Breast epithelium (tissue), 4 donors: ENCODE results near the gene ARID5B. TPM values are rescaled to one million over a fixed set of nuclear protein-coding genes. Genes with fewer than 3 reads are reported as not detected.

Experiments used
- DNase-seq, 2 donors: peaks; one replicate each; pipeline ENCODE4 v3.0.0-alpha.2; 2019; ENCODE audit warnings: low spot score in 2 of 2
- H3K27ac ChIP-seq, 2 donors: fragments of 200-600 bp; sonication (generic) in 1 of 2; one replicate each; pipeline ENCODE4 v1.5.1; 2016 to 2019; ENCODE audit warnings: mild to moderate bottlenecking in 1 of 2
- H3K27me3 ChIP-seq, 2 donors: fragments of 200-600 bp; sonication (generic) in 1 of 2; one replicate each; pipeline versions ENCODE4 v1.5.1 to v1.6.0; 2017 to 2019; ENCODE audit warnings: control low read depth in 1 of 2, mild to moderate bottlenecking in 1 of 2
- H3K36me3 ChIP-seq: fragments of 200-600 bp; one replicate; pipeline ENCODE4 v1.5.1; 2019
- H3K4me1 ChIP-seq, 2 donors: fragments of 200-600 bp; sonication (generic); one replicate each; pipeline ENCODE4 v1.5.1; 2016 to 2019; ENCODE audit warnings: control low read depth in 1 of 2
- H3K4me3 ChIP-seq, 3 donors: fragments of 200-600 bp; sonication (generic); 1 replicate in 2 of 3; 2 replicates in 1 of 3; pipeline ENCODE4 v1.5.1; 2016 to 2019; ENCODE audit warnings: mild to moderate bottlenecking in 3 of 3, moderate library complexity in 2 of 3
- H3K9me3 ChIP-seq, 2 donors: fragments of 200-600 bp; sonication (generic) in 1 of 2; one replicate each; pipeline ENCODE4 v1.5.1; 2016 to 2019; ENCODE audit warnings: control low read depth in 1 of 2
- POLR2A ChIP-seq: fragments of 450-650 bp; IDR thresholded peaks from one replicate; pipeline ENCODE4 v1.6.1; 2016; ENCODE audit warnings: antibody characterized with exemption, mild to moderate bottlenecking, moderate library complexity
- POLR2AphosphoS5 ChIP-seq, 3 donors: sonication (generic); formaldehyde crosslinking; IDR thresholded peaks; one replicate each; pipeline ENCODE4 v1.6.1; 2017; ENCODE audit warnings: antibody characterized with exemption in 3 of 3
- intact Hi-C: fragments of 100-400 bp; cut with DNase I; formaldehyde crosslinking; loops from one replicate; pipeline ENCODE4 v1.15.1; 2023; ENCODE audit warnings: low total_unique reads
- total RNA-seq, 3 donors: library from RNA; depleted of rRNA; stranded (reverse); fragments of >200 nt; gene quantifications; one replicate each; pipeline ENCODE4 v1.1.0, GENCODE V29; 2016
- TF ChIP-seq, protein P1 (sequence below), 3 donors: fragments of 450-650 bp; IDR thresholded peaks; one replicate each; pipeline ENCODE4 v1.5.1; 2016 to 2017; ENCODE audit warnings: antibody characterized with exemption in 3 of 3, mild to moderate bottlenecking in 3 of 3, moderate library complexity in 3 of 3

Gene ARID5B
- total RNA-seq, 3 donors from 2014 or later = 89.5 to 166 (median 125) TPM

DNA sequence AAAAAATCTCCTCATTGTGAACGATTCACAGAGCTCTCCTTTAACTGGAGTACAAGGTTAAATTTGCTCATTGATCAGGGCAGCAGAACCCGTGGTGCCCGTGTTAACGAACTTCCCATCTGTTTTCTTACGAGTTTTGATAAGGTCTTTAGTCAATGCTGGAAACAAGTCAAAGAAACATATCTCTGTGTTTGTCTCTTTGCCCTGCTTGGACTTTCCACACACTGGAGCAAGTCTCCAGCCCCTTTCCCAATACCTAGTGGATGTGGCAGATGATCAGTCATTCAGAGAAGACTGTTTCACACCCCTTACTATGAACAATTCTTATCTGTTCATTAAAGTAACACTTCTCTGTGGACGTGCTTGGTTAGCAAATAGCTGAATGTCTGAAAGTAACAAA, 121.3 kb downstream of the ARID5B start:
- Histone ChIP-seq H3K36me3 (no peaks in the 10 kb centered on the region), H3K27ac (no peak overlapping the region), H3K4me1 (peaks cover 0 to 8% of the 10 kb centered on the region in 2 donors), H3K9me3 (no peaks in the 10 kb centered on the region), H3K4me3 (no peak overlapping the region), H3K27me3 (no peaks in the 10 kb centered on the region)
- no peak for DNase-seq
- TF ChIP-seq POLR2A (no peak), POLR2AphosphoS5 (IDR thresholded peaks at IDR 0.05) (no peak)
- TF ChIP-seq, protein P1, sequence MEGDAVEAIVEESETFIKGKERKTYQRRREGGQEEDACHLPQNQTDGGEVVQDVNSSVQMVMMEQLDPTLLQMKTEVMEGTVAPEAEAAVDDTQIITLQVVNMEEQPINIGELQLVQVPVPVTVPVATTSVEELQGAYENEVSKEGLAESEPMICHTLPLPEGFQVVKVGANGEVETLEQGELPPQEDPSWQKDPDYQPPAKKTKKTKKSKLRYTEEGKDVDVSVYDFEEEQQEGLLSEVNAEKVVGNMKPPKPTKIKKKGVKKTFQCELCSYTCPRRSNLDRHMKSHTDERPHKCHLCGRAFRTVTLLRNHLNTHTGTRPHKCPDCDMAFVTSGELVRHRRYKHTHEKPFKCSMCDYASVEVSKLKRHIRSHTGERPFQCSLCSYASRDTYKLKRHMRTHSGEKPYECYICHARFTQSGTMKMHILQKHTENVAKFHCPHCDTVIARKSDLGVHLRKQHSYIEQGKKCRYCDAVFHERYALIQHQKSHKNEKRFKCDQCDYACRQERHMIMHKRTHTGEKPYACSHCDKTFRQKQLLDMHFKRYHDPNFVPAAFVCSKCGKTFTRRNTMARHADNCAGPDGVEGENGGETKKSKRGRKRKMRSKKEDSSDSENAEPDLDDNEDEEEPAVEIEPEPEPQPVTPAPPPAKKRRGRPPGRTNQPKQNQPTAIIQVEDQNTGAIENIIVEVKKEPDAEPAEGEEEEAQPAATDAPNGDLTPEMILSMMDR (IDR thresholded peaks at IDR 0.05) = no peak
- intact Hi-C loops = no loop called here

DNA sequence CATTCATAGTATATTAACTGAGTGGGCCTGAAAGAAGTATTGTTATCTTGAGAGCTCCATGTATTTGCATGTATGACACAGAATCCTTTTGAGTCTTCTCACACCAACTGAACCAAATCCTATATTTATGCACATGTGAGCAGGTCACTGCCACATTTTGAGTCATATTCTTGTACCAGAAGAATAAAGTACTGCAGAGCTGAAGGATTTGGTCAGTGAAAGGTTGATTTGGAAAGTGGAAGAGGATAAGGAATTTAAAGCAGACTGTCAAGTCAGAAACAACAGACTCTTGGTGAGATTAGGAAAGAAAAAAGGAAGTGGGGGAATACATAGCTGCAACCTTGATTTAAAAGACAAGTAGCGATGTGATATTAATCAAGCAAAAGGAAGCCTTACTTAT, 121.8 kb downstream of the ARID5B start:
- TF ChIP-seq, protein P1 (IDR thresholded peaks at IDR 0.05) = no peak
- TF ChIP-seq POLR2AphosphoS5 (IDR thresholded peaks at IDR 0.05) = no peak
- TF ChIP-seq POLR2A = no peak
- intact Hi-C loops = no loop called here
- Histone ChIP-seq H3K4me1 (peaks cover 0 to 8% of the 10 kb centered on the region in 2 donors), H3K27me3 (no peaks in the 10 kb centered on the region), H3K36me3 (no peaks in the 10 kb centered on the region), H3K27ac (no peak overlapping the region), H3K4me3 (no peak overlapping the region), H3K9me3 (no peaks in the 10 kb centered on the region)
- DNase-seq = no peak

DNA sequence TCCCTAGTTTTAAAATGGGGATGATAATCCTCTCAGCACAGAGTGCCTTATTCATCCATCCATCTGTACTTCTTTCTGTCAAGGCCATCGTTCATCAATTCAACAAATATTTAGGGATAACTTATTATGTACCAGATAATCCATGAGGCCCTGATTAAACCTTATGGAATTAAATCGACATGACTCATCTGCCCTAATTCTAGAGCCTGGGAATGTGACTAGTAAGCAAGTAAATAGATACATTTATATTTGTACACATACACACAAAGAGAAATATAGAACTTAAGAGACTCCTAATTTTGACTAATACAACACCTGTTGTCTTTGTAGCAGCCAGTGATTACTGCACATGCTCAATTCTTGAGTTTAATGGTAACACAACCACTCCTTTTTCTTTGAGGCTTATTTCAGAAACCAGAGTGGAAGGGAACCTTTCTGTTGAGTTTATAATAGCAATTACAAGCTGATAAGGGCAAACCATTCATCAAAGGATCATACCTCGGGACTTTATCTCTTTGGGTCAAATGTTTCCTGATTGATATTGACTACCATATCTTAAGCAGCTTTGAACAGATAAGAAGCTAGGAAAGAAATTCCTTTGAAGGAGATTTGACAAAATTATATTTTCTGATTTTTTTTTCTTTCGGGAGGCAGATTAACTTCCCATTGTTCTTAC, 122.7 kb downstream of the ARID5B start:
- no peaks in the 10 kb centered on the region for H3K36me3 ChIP-seq
- H3K4me3 ChIP-seq = no peak overlapping the region
- peaks cover 0 to 4% of the 10 kb centered on the region in 2 donors for H3K4me1 ChIP-seq
- DNase-seq = no peak
- H3K9me3 ChIP-seq = no peaks in the 10 kb centered on the region
- no peaks in the 10 kb centered on the region for H3K27me3 ChIP-seq
- H3K27ac ChIP-seq = no peak overlapping the region
- intact Hi-C loops = no loop called here
- TF ChIP-seq POLR2A = no peak
- TF ChIP-seq, protein P1 (IDR thresholded peaks at IDR 0.05) = no peak
- no peak for TF ChIP-seq POLR2AphosphoS5 (IDR thresholded peaks at IDR 0.05)

DNA sequence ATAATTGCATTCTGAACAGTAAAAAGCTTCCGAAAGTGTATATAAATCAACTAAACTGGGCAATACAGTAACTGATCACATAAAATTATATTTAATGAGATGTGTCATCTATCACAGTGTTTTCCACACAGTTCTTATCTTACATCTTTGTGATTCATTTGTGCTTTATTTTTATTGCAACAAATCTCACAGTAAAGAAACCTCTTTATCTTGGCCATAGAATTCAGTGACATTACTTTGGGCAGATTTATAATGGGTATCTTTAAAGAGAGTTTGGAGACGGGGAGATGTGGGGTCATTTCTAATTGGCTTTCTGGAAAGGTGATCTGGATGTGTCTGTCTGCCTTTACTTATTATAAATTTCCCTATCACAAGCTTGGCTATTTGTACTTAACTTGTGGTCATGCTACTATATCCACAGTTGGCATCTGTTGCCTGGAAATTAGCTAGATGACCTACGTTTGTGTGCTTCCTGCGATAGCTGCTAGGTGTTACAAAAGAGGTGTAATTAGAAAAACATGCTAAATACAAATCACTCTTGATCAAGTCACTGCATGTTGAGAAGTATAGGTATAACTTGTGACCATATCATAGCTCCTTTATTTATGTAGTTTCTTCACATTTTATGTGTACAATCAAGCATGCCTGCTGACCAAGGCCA, 123.8 kb downstream of the ARID5B start:
- no peaks in the 10 kb centered on the region for H3K4me1 ChIP-seq
- no peak overlapping the region for H3K4me3 ChIP-seq
- no peaks in the 10 kb centered on the region for H3K36me3 ChIP-seq
- DNase-seq = no peak
- intact Hi-C loops = no loop called here
- no peak overlapping the region for H3K27ac ChIP-seq
- no peak for TF ChIP-seq POLR2AphosphoS5 (IDR thresholded peaks at IDR 0.05)
- TF ChIP-seq POLR2A = no peak
- TF ChIP-seq, protein P1 (IDR thresholded peaks at IDR 0.05) = no peak
- no peaks in the 10 kb centered on the region for H3K27me3 ChIP-seq
- H3K9me3 ChIP-seq = no peaks in the 10 kb centered on the region
